Measurements from ENCODE around the gene ATP9A.

DNA sequence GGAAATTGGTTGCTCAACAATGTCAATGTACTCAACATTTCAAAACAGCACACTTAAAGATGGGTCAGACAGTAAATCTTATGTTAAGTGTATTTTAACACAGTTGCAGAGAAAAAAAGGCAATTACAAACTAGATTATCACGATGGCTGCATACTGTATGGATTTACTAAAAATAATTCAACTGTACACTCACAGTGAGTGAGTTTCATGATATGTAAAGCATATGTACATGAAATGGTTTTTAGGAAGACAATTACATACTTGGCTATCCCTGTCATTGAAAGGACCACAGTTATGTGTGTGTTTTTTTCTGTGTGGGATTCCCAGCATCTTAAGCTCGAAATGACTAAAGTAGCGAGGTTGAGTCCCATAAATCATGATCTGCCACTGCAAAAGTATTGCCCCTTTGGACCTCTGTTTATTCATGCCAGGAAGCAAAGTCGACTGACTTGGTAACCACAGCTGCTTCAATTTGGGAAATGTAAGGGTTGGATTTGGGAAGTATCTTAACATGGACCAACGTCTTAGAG is 39.6 kb upstream of the ATP9A start:
- TF ChIP-seq POLR2A (IDR thresholded peaks at IDR 0.05): no peak
- no peak for TF ChIP-seq POLR2AphosphoS5 (IDR thresholded peaks at IDR 0.05; ENCODE audit: insufficient read depth in 1 of 2, low read depth in 1 of 2)
